IMR-90 (cell line): ENCODE data around the gene PDK3.

ENCODE experiments used
- CEBPB ChIP-seq: IDR thresholded peaks from 2 replicates; pipeline ENCODE4 v1.6.1; 2012; ENCODE audit warnings: low read depth, low read length, improper control_type of control experiment
- CHD1 ChIP-seq: IDR thresholded peaks from 2 replicates; pipeline ENCODE4 v1.6.1; 2012; ENCODE audit warnings: low read depth, low read length, improper control_type of control experiment
- CTCF ChIP-seq: conservative IDR thresholded peaks from 2 replicates; pipeline ENCODE4 v1.5.1; 2012; ENCODE audit warnings: mild to moderate bottlenecking, low read depth, low read length, improper control_type of control experiment
- POLR2A ChIP-seq: IDR thresholded peaks from 2 replicates; pipeline ENCODE4 v1.6.1; 2012; ENCODE audit warnings: mild to moderate bottlenecking, low read depth, low read length
- RCOR1 ChIP-seq: IDR thresholded peaks from 2 replicates; pipeline ENCODE4 v1.6.1; 2012; ENCODE audit warnings: mild to moderate bottlenecking, low read length, improper control_type of control experiment; ENCODE audit not compliant: insufficient replicate concordance

GRCh38 chrX:24415921-24416320 lies 49.2 kb upstream of the PDK3 start:
- TF ChIP-seq CTCF (no peak), CEBPB (no peak), POLR2A (no peak), RCOR1 (no peak), CHD1 (no peak)
